GM18498 (cell line): ENCODE measurements around the gene CD93.

Source experiments
- ATAC-seq: cut with Tn5 transposase; IDR thresholded peaks from one replicate; pipeline ENCODE4 v1.9.1; 2021; ENCODE audit warnings: mild to moderate bottlenecking, moderate library complexity; ENCODE audit not compliant: unreplicated experiment

The CD93 gene

GRCh38 chr20:23086056-23086566 is at the start of gene CD93:
CD93 (minus strand) TSS chr20:23086324; CDS start chr20:23086192, 132 bp downstream.
- ATAC-seq = peak; percentile 50

GRCh38 chr20:23133560-23133998 is 47.5 kb upstream of the CD93 start:
- ATAC-seq = no peak

- ATAC-seq = no peak
These were observed 46.9 kb upstream of the CD93 start for GRCh38 chr20:23132930-23133559.

- ATAC-seq = no peak
These were observed 46.3 kb upstream of the CD93 start for GRCh38 chr20:23132293-23132929.

GRCh38 chr20:23131766-23132165 is 45.6 kb upstream of the CD93 start:
- no peak for ATAC-seq

- no peak for ATAC-seq
These were observed 44.6 kb upstream of the CD93 start for GRCh38 chr20:23130622-23131140.

GRCh38 chr20:23129891-23130621 is 43.9 kb upstream of the CD93 start:
- ATAC-seq = no peak

- no peak for ATAC-seq
These were observed 43.1 kb upstream of the CD93 start for GRCh38 chr20:23129266-23129665.

- no peak for ATAC-seq
These were observed 42.5 kb upstream of the CD93 start for GRCh38 chr20:23128461-23129125.

- ATAC-seq = no peak
These were observed 41.6 kb upstream of the CD93 start for GRCh38 chr20:23127506-23128279.

GRCh38 chr20:23126281-23127061 is 40.3 kb upstream of the CD93 start:
- no peak for ATAC-seq

- ATAC-seq = no peak
These were observed 39.6 kb upstream of the CD93 start for GRCh38 chr20:23125625-23126191.

- no peak for ATAC-seq
These were observed 39.0 kb upstream of the CD93 start for GRCh38 chr20:23125159-23125558.

GRCh38 chr20:23123886-23124285 is 37.8 kb upstream of the CD93 start:
- no peak for ATAC-seq

GRCh38 chr20:23122796-23123655 is 36.9 kb upstream of the CD93 start:
- no peak for ATAC-seq

- ATAC-seq = no peak
These were observed 36.2 kb upstream of the CD93 start for GRCh38 chr20:23122321-23122720.

- ATAC-seq = no peak
These were observed 35.7 kb upstream of the CD93 start for GRCh38 chr20:23121751-23122320.
